H9 (cell line): ENCODE data around the gene CALY. TPM values are rescaled to one million over a fixed set of nuclear protein-coding genes. Genes with fewer than 3 reads are reported as not detected.

Source experiments
- DNase-seq: peaks from one replicate; pipeline ENCODE4 v3.0.0-alpha.2; 2017
- H2AFZ ChIP-seq: one replicate; pipeline ENCODE4 v1.6.1; 2013; ENCODE audit warnings: mild to moderate bottlenecking, low read length, control low read depth, moderate library complexity
- H2AK5ac ChIP-seq: 2 replicates; pipeline ENCODE4 v1.6.1; 2013; ENCODE audit warnings: low read length, control low read depth, mixed read lengths; ENCODE audit not compliant: insufficient read length
- H2BK120ac ChIP-seq: one replicate; pipeline ENCODE4 v1.6.1; 2013; ENCODE audit warnings: low read depth, mild to moderate bottlenecking, low read length, control low read depth, inconsistent platforms; ENCODE audit not compliant: poor library complexity, severe bottlenecking
- H2BK12ac ChIP-seq: 2 replicates; pipeline ENCODE4 v1.6.1; 2013; ENCODE audit warnings: low read length, control low read depth, mixed read lengths, low read depth; ENCODE audit not compliant: insufficient read length
- H2BK15ac ChIP-seq: 2 replicates; pipeline ENCODE4 v1.6.1; 2013; ENCODE audit warnings: low read depth, low read length, control low read depth
- H2BK20ac ChIP-seq: one replicate; pipeline ENCODE4 v1.6.1; 2013; ENCODE audit warnings: low read depth, mild to moderate bottlenecking, low read length, control low read depth, inconsistent platforms; ENCODE audit not compliant: poor library complexity, severe bottlenecking
- H2BK5ac ChIP-seq: 2 replicates; pipeline ENCODE4 v1.6.1; 2013; ENCODE audit warnings: low read length, control low read depth, mixed read lengths; ENCODE audit not compliant: insufficient read length
- H3K14ac ChIP-seq: 2 replicates; pipeline ENCODE4 v1.6.1; 2013; ENCODE audit warnings: low read length, control low read depth; ENCODE audit not compliant: insufficient read depth
- H3K18ac ChIP-seq: 2 replicates; pipeline ENCODE4 v1.6.1; 2013; ENCODE audit warnings: low read depth, mild to moderate bottlenecking, mixed read lengths, low read length, control low read depth; ENCODE audit not compliant: insufficient read length
- H3K23ac ChIP-seq: 2 replicates; pipeline ENCODE4 v1.6.1; 2013; ENCODE audit warnings: low read length, control low read depth, mixed read lengths, low read depth; ENCODE audit not compliant: insufficient read length
- H3K23me2 ChIP-seq: 2 replicates; pipeline ENCODE4 v1.6.1; 2013; ENCODE audit warnings: low read depth, mild to moderate bottlenecking, mixed read lengths, low read length, control low read depth; ENCODE audit not compliant: insufficient read length, poor library complexity, severe bottlenecking
- H3K27ac ChIP-seq: 2 replicates; pipeline ENCODE4 v1.5.1; 2013; ENCODE audit warnings: low read length, control low read depth, mixed read lengths, low read depth; ENCODE audit not compliant: insufficient read length
- H3K27me3 ChIP-seq: 2 replicates; pipeline ENCODE4 v1.6.1; 2013; ENCODE audit warnings: low read length, control low read depth, inconsistent platforms; ENCODE audit not compliant: insufficient read depth
- H3K4ac ChIP-seq: 2 replicates; pipeline ENCODE4 v1.6.1; 2013; ENCODE audit warnings: low read depth, mild to moderate bottlenecking, control low read depth, inconsistent platforms, low read length, moderate library complexity
- H3K4me1 ChIP-seq: 2 replicates; pipeline ENCODE4 v1.6.1; 2013; ENCODE audit warnings: low read length, control low read depth, inconsistent platforms; ENCODE audit not compliant: insufficient read depth
- H3K4me2 ChIP-seq: 2 replicates; pipeline ENCODE4 v1.6.1; 2013; ENCODE audit warnings: low read length, control low read depth, mixed read lengths; ENCODE audit not compliant: insufficient read length, insufficient read depth
- H3K56ac ChIP-seq: 2 replicates; pipeline ENCODE4 v1.6.1; 2013; ENCODE audit warnings: low read depth, mild to moderate bottlenecking, mixed read lengths, low read length, control low read depth; ENCODE audit not compliant: insufficient read length
- H3K79me1 ChIP-seq: 2 replicates; pipeline ENCODE4 v1.6.1; 2013; ENCODE audit warnings: low read depth, mild to moderate bottlenecking, moderate library complexity, low read length, control low read depth, inconsistent platforms; ENCODE audit not compliant: insufficient read depth, poor library complexity, severe bottlenecking
- H3K79me2 ChIP-seq: 2 replicates; pipeline ENCODE4 v1.6.1; 2013; ENCODE audit warnings: low read length, control low read depth, inconsistent platforms; ENCODE audit not compliant: insufficient read depth
- H3K9ac ChIP-seq: 2 replicates; pipeline ENCODE4 v1.6.1; 2013; ENCODE audit warnings: low read length, control low read depth, mixed read lengths; ENCODE audit not compliant: insufficient read length; ENCODE audit errors: extremely low read depth
- H3K9me3 ChIP-seq: one replicate; pipeline ENCODE4 v1.6.1; 2013; ENCODE audit warnings: low read depth, low read length, inconsistent platforms; ENCODE audit not compliant: control insufficient read depth
- H3T11ph ChIP-seq: one replicate; pipeline ENCODE4 v1.6.1; 2013; ENCODE audit warnings: mild to moderate bottlenecking, low read length, control low read depth, inconsistent platforms
- H4K20me1 ChIP-seq: one replicate; pipeline ENCODE4 v1.6.1; 2013; ENCODE audit not compliant: control insufficient read depth, insufficient read length, insufficient read depth
- H4K5ac ChIP-seq: 2 replicates; pipeline ENCODE4 v1.6.1; 2013; ENCODE audit warnings: low read depth, mild to moderate bottlenecking, mixed read lengths, low read length, control low read depth; ENCODE audit not compliant: insufficient read length
- H4K8ac ChIP-seq: replicated peaks from 2 replicates; pipeline ENCODE4 v1.6.1; 2013; ENCODE audit warnings: low read length, control low read depth, mixed read lengths, low read depth; ENCODE audit not compliant: insufficient read length
- H4K91ac ChIP-seq: 2 replicates; pipeline ENCODE4 v1.6.1; 2013; ENCODE audit warnings: low read depth, mild to moderate bottlenecking, moderate library complexity, mixed read lengths, low read length, control low read depth; ENCODE audit not compliant: insufficient read length
- H3K27ac Mint-ChIP-seq, 3 experiments: 2 replicates in 2 of 3; 3 replicates in 1 of 3; pipeline ENCODE4 v1.8.0; 2020 to 2021; ENCODE audit warnings: mixed read lengths in 3 of 3, mild to moderate bottlenecking in 1 of 3, moderate library complexity in 1 of 3
- H3K27me3 Mint-ChIP-seq: 2 replicates; pipeline ENCODE4 v1.8.0; 2021; ENCODE audit warnings: low read depth, mild to moderate bottlenecking, moderate library complexity, mixed read lengths
- H3K36me3 Mint-ChIP-seq, 3 experiments: 2 replicates in 2 of 3; 3 replicates in 1 of 3; pipeline ENCODE4 v1.8.0; 2020 to 2021; ENCODE audit warnings: low read depth in 3 of 3, mixed read lengths in 3 of 3; ENCODE audit not compliant: insufficient read depth in 1 of 3
- H3K4me1 Mint-ChIP-seq, 2 experiments: 2 replicates each; pipeline ENCODE4 v1.8.0; 2020; ENCODE audit warnings: mixed read lengths in 2 of 2
- H3K4me3 Mint-ChIP-seq, 2 experiments: 2 replicates in 1 of 2; 3 replicates in 1 of 2; pipeline ENCODE4 v1.8.0; 2020 to 2021; ENCODE audit warnings: mild to moderate bottlenecking in 2 of 2, mixed read lengths in 2 of 2, moderate library complexity in 1 of 2
- H3K9me3 Mint-ChIP-seq, 2 experiments: 2 replicates in 1 of 2; 3 replicates in 1 of 2; pipeline ENCODE4 v1.8.0; 2020; ENCODE audit warnings: mild to moderate bottlenecking in 2 of 2, mixed read lengths in 2 of 2, moderate library complexity in 1 of 2
- WGBS: extraction: QIAGEN DNeasy Blood & Tissue Kit; methylation state at CpG from one replicate; pipeline ENCODE4 v1.1.7; 2013; ENCODE audit warnings: missing lambda C conversion rate, low lambda C conversion rate, mixed read lengths; ENCODE audit not compliant: insufficient read length; ENCODE audit errors: extremely low coverage; 5-methylcytosine and 5-hydroxymethylcytosine counted together
- total RNA-seq: library from RNA; stranded (reverse); gene quantifications from 2 replicates; pipeline ENCODE4 v1.2.1, GENCODE V29; 2021
- TF ChIP-seq, protein P1 (sequence below): fragments of 200-600 bp; sonication (generic); conservative IDR thresholded peaks from 3 replicates; pipeline ENCODE4 v1.8.0; 2021; ENCODE audit warnings: antibody characterized with exemption, mild to moderate bottlenecking

CALY gene
- total RNA-seq, 1 experiment from 2014 or later, result 2.9 TPM

- no peak overlapping the region for H2BK5ac ChIP-seq
- no peaks in the 10 kb centered on the region for H3K79me1 ChIP-seq
- no peak overlapping the region for H2AFZ ChIP-seq
- no peak overlapping the region for H3K56ac ChIP-seq
- H4K8ac ChIP-seq, result no peak overlapping the region
- H2BK12ac ChIP-seq, result no peak overlapping the region
- no peak overlapping the region for H3K27ac ChIP-seq
- no peaks in the 10 kb centered on the region; a peak in 1 of 5 replicates for H3K9me3 Mint-ChIP-seq
- no peak overlapping the region for H3K23ac ChIP-seq
- WGBS, result no CpG with 5 or more reads among the region's 4 CpGs
- H4K20me1 ChIP-seq, result no peaks in the 10 kb centered on the region
- no peak overlapping the region for H2BK20ac ChIP-seq
- H3K27me3 Mint-ChIP-seq, result peaks cover 21% of the 10 kb centered on the region
- no peak overlapping the region for H4K5ac ChIP-seq
- no peak overlapping the region for H2BK120ac ChIP-seq
- no peaks in the 10 kb centered on the region for H3K23me2 ChIP-seq
- no peaks in the 10 kb centered on the region for H3K9me3 ChIP-seq
- no peak overlapping the region for H3K14ac ChIP-seq
- H3K4me3 Mint-ChIP-seq, result no peak overlapping the region
- no peak overlapping the region for H2BK15ac ChIP-seq
- H3K9ac ChIP-seq, result no peak overlapping the region
- H3K4me1 Mint-ChIP-seq, result peaks cover 10 to 23% of the 10 kb centered on the region in 2 experiments
- no peak overlapping the region for H3K4me2 ChIP-seq
- no peak overlapping the region for H3T11ph ChIP-seq
- no peak overlapping the region for H3K27ac Mint-ChIP-seq
- no peaks in the 10 kb centered on the region; a peak in 1 of 7 replicates for H3K36me3 Mint-ChIP-seq
- no peak overlapping the region for H4K91ac ChIP-seq
- no peak for DNase-seq
- TF ChIP-seq, protein P1, sequence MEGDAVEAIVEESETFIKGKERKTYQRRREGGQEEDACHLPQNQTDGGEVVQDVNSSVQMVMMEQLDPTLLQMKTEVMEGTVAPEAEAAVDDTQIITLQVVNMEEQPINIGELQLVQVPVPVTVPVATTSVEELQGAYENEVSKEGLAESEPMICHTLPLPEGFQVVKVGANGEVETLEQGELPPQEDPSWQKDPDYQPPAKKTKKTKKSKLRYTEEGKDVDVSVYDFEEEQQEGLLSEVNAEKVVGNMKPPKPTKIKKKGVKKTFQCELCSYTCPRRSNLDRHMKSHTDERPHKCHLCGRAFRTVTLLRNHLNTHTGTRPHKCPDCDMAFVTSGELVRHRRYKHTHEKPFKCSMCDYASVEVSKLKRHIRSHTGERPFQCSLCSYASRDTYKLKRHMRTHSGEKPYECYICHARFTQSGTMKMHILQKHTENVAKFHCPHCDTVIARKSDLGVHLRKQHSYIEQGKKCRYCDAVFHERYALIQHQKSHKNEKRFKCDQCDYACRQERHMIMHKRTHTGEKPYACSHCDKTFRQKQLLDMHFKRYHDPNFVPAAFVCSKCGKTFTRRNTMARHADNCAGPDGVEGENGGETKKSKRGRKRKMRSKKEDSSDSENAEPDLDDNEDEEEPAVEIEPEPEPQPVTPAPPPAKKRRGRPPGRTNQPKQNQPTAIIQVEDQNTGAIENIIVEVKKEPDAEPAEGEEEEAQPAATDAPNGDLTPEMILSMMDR, result no peak
- no peak overlapping the region for H2AK5ac ChIP-seq
- H3K27me3 ChIP-seq, result peaks cover 10% of the 10 kb centered on the region; the same call in 1 of the 2 replicates
- H3K4me1 ChIP-seq, result peaks cover 2% of the 10 kb centered on the region; the same call in 1 of the 2 replicates
- no peaks in the 10 kb centered on the region for H3K79me2 ChIP-seq
- H3K18ac ChIP-seq, result no peak overlapping the region
- no peak overlapping the region for H3K4ac ChIP-seq
Measured at GRCh38 chr10:133341983-133342382, 5.3 kb upstream of the CALY start.
